ENCODE results near the gene ENOSF1.

ENOSF1 gene

GRCh38 chr18:671405-671804 lies 41.0 kb downstream of the ENOSF1 start:
- no peak for DNase-seq

- DNase-seq = no peak
Measured at GRCh38 chr18:670522-670921, 41.9 kb downstream of the ENOSF1 start.

GRCh38 chr18:669077-669476 lies 43.4 kb downstream of the ENOSF1 start:
- no peak for DNase-seq

GRCh38 chr18:668260-668659 lies 44.2 kb downstream of the ENOSF1 start:
- DNase-seq = no peak

GRCh38 chr18:666628-667027 lies 45.8 kb downstream of the ENOSF1 start:
- DNase-seq = no peak

GRCh38 chr18:666177-666576 lies 46.3 kb downstream of the ENOSF1 start:
- no peak for DNase-seq

GRCh38 chr18:662197-662596 lies 50.2 kb downstream of the ENOSF1 start:
- no peak for DNase-seq

GRCh38 chr18:659597-659996 lies 52.8 kb downstream of the ENOSF1 start:
- no peak for DNase-seq

GRCh38 chr18:658947-659533 lies 53.4 kb downstream of the ENOSF1 start:
- no peak for DNase-seq

GRCh38 chr18:658001-658946 lies 54.2 kb downstream of the ENOSF1 start:
- DNase-seq = peak; percentile 56 to 81

GRCh38 chr18:657311-658000 lies 55.0 kb downstream of the ENOSF1 start, which contains the start of gene TYMS:
TSS of gene TYMS (plus strand) at chr18:657653. CDS start at chr18:657743, 90 bp downstream.
- peak; percentile 49 to 77 for DNase-seq

GRCh38 chr18:655445-655844 lies 57.0 kb downstream of the ENOSF1 start:
- no peak for DNase-seq

GRCh38 chr18:654601-655000 lies 57.8 kb downstream of the ENOSF1 start:
- no peak for DNase-seq

- DNase-seq = no peak
Measured at GRCh38 chr18:653512-653911, 58.9 kb downstream of the ENOSF1 start.

- no peak for DNase-seq
Measured at GRCh38 chr18:652131-652530, 60.3 kb downstream of the ENOSF1 start.

- DNase-seq = no peak
Measured at GRCh38 chr18:650428-650858, 62.0 kb downstream of the ENOSF1 start.

- no peak for DNase-seq
Measured at GRCh38 chr18:649341-649740, 63.1 kb downstream of the ENOSF1 start.

GRCh38 chr18:647304-647703 lies 65.1 kb downstream of the ENOSF1 start:
- DNase-seq = no peak

GRCh38 chr18:644395-645004 lies 67.9 kb downstream of the ENOSF1 start:
- no peak for DNase-seq

GRCh38 chr18:641224-641623 lies 71.2 kb downstream of the ENOSF1 start:
- no peak for DNase-seq

GRCh38 chr18:635171-635570 lies 77.3 kb downstream of the ENOSF1 start:
- DNase-seq = no peak

- DNase-seq = no peak
Measured at GRCh38 chr18:634551-635045, 77.8 kb downstream of the ENOSF1 start.

GRCh38 chr18:631560-631959 lies 80.9 kb downstream of the ENOSF1 start:
- DNase-seq = no peak

Data from NCI-H446 (cell line).